Superior temporal gyrus (tissue), 1 donor: ENCODE data around the gene SUMO2.

Experiments
- DNase-seq: peaks from one replicate; pipeline ENCODE4 v3.0.0-alpha.2; 2016; ENCODE audit errors: extremely low spot score

The SUMO2 gene

GRCh38 chr17:75124041-75124818 lies 58.5 kb downstream of the SUMO2 start:
- DNase-seq = no peak

GRCh38 chr17:75118307-75118706 lies 64.5 kb downstream of the SUMO2 start:
- DNase-seq = no peak

GRCh38 chr17:75116737-75117136 lies 66.0 kb downstream of the SUMO2 start:
- no peak for DNase-seq
